Neural cell (in vitro differentiated cells): Measurements from ENCODE around the gene BACE1-AS. TPM values are rescaled to one million over a fixed set of nuclear protein-coding genes. Genes with fewer than 3 reads are reported as not detected.
"Not testable (repeated sequence)": the region's sequence is repeated elsewhere in the genome, so short reads cannot be mapped to it uniquely, and the experiment has no call there.

Source experiments
- H2AFZ ChIP-seq: fragments of 200-600, 300-800 bp; sonication (generic), shearing (Covaris generic); 2 replicates; pipeline ENCODE4 v1.6.0; 2014; ENCODE audit warnings: low read depth, mild to moderate bottlenecking, antibody characterized with exemption, low read length, moderate library complexity
- H3F3A ChIP-seq: fragments of 200-600 bp; shearing (Covaris generic); 2 replicates; pipeline ENCODE4 v1.6.1; 2016; ENCODE audit warnings: mild to moderate bottlenecking, moderate library complexity, mixed read lengths, antibody characterized with exemption, low read length; ENCODE audit not compliant: insufficient read depth, poor library complexity, severe bottlenecking
- H3K27ac ChIP-seq: fragments of 200-600, 300-800 bp; sonication (generic), shearing (Covaris generic); 2 replicates; pipeline ENCODE4 v1.5.1; 2014; ENCODE audit warnings: mild to moderate bottlenecking, low read length, moderate library complexity
- H3K27me3 ChIP-seq: fragments of 300-800, 200-600 bp; sonication (generic), shearing (Covaris generic); 2 replicates; pipeline ENCODE4 v1.6.0; 2014; ENCODE audit warnings: mild to moderate bottlenecking, low read depth, low read length, moderate library complexity; ENCODE audit not compliant: insufficient read depth
- H3K36me3 ChIP-seq: fragments of 300-800, 200-600 bp; sonication (generic), shearing (Covaris generic); 2 replicates; pipeline ENCODE4 v1.5.1; 2014; ENCODE audit warnings: mild to moderate bottlenecking, antibody characterized with exemption, low read length, moderate library complexity; ENCODE audit not compliant: insufficient read depth
- H3K4me2 ChIP-seq: fragments of 300-800, 200-600 bp; sonication (generic), shearing (Covaris generic); 2 replicates; pipeline ENCODE4 v1.6.0; 2014; ENCODE audit warnings: mild to moderate bottlenecking, low read length
- H3K4me3 ChIP-seq: fragments of 300-800, 200-600 bp; sonication (generic), shearing (Covaris generic); 2 replicates; pipeline ENCODE4 v1.5.1; 2014; ENCODE audit warnings: mild to moderate bottlenecking, low read length, moderate library complexity
- H3K79me2 ChIP-seq: fragments of 200-600 bp; shearing (Covaris generic); replicated peaks from 2 replicates; pipeline ENCODE4 v1.6.0; 2014; ENCODE audit warnings: mild to moderate bottlenecking, low read length, moderate library complexity; ENCODE audit not compliant: insufficient read depth
- H3K9ac ChIP-seq: fragments of 300-800, 200-600 bp; sonication (generic), shearing (Covaris generic); 2 replicates; pipeline ENCODE4 v1.6.1; 2016; ENCODE audit warnings: mild to moderate bottlenecking, low read length, mixed read lengths
- H3K9me2 ChIP-seq: fragments of 200-600 bp; shearing (Covaris generic); 2 replicates; pipeline ENCODE4 v1.6.1; 2016; ENCODE audit warnings: mild to moderate bottlenecking, low read length, mixed read lengths; ENCODE audit not compliant: insufficient read depth
- H3K9me3 ChIP-seq: fragments of 200-600, 300-800 bp; sonication (generic), shearing (Covaris generic); 2 replicates; pipeline ENCODE4 v1.6.1; 2016; ENCODE audit warnings: mild to moderate bottlenecking, mixed run types, low read length, moderate library complexity, mixed read lengths
- H4K20me1 ChIP-seq: fragments of 200-600 bp; shearing (Covaris generic); 2 replicates; pipeline ENCODE4 v1.6.1; 2016; ENCODE audit warnings: mild to moderate bottlenecking, mixed run types; ENCODE audit not compliant: insufficient read depth
- EP300 ChIP-seq: fragments of 450-650 bp; conservative IDR thresholded peaks from 2 replicates; pipeline ENCODE4 v1.6.1; 2014; ENCODE audit warnings: antibody characterized with exemption, mild to moderate bottlenecking, moderate library complexity; ENCODE audit not compliant: poor library complexity, severe bottlenecking
- EZH2 ChIP-seq: fragments of 200-600, 300-800 bp; shearing (Covaris generic), sonication (generic); IDR thresholded peaks from 2 replicates; pipeline ENCODE4 v1.6.1; 2014; ENCODE audit warnings: antibody characterized with exemption, low read length, borderline replicate concordance, mild to moderate bottlenecking; ENCODE audit not compliant: insufficient read depth, poor library complexity, severe bottlenecking
- MXI1 ChIP-seq: fragments of 450-650 bp; conservative IDR thresholded peaks from 2 replicates; pipeline ENCODE4 v1.6.1; 2014; ENCODE audit warnings: antibody characterized with exemption, mild to moderate bottlenecking; ENCODE audit not compliant: poor library complexity, severe bottlenecking
- POLR2AphosphoS5 ChIP-seq: IDR thresholded peaks from 2 replicates; pipeline ENCODE4 v1.6.1; 2012
- RAD21 ChIP-seq: fragments of 450-650 bp; conservative IDR thresholded peaks from 2 replicates; pipeline ENCODE4 v1.6.1; 2014; ENCODE audit warnings: antibody characterized with exemption, mild to moderate bottlenecking, moderate library complexity
- SMC3 ChIP-seq: fragments of 450-650 bp; conservative IDR thresholded peaks from 2 replicates; pipeline ENCODE4 v1.6.1; 2014; ENCODE audit warnings: antibody characterized with exemption, mild to moderate bottlenecking, moderate library complexity; ENCODE audit not compliant: poor library complexity
- TAF1 ChIP-seq: IDR thresholded peaks from 2 replicates; pipeline ENCODE4 v1.6.1; 2012; ENCODE audit warnings: low read depth
- polyA plus RNA-seq: library from polyadenylated mRNA; depleted of rRNA; stranded (reverse); fragments of >200 nt; gene quantifications from 2 replicates; pipeline ENCODE4 v1.2.3, GENCODE V29; 2014
- TF ChIP-seq, protein P1 (sequence below): IDR thresholded peaks from 2 replicates; pipeline ENCODE4 v1.6.1; 2012; ENCODE audit warnings: borderline replicate concordance
- TF ChIP-seq, protein P2 (sequence below): fragments of 450-650 bp; IDR thresholded peaks from 2 replicates; pipeline ENCODE4 v1.5.1; 2014; ENCODE audit warnings: antibody characterized with exemption, mild to moderate bottlenecking, moderate library complexity; ENCODE audit not compliant: poor library complexity, severe bottlenecking

BACE1-AS gene
- polyA plus RNA-seq, 1 donor from 2014 or later = 3.8 TPM

DNA sequence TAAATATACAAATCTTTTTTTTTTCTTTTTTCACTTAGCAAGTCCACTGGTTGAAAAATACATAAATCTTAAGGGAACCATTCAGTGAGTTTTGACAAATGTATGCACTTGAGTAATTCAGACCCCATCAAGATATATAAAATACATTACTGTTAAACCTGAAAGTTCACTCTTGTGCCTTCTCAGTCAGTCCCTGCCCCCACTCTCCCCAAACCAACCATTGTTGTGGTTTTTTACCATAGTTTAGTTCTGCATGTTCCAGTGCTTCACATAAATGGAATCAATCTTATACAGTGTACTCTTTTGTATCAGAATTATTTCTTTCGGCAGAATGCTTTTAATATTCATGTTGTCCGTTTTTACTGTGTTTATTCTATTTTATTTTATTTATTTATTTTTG lies 32.6 kb upstream of the BACE1-AS start:
- Histone ChIP-seq H3K79me2 (no peaks in the 10 kb centered on the region), H3K9me2 (no peaks in the 10 kb centered on the region), H2AFZ (no peak overlapping the region), H3F3A (no peaks in the 10 kb centered on the region), H4K20me1 (no peaks in the 10 kb centered on the region), H3K36me3 (peaks cover 6% of the 10 kb centered on the region), H3K4me2 (no peak overlapping the region), H3K27ac (no peak overlapping the region), H3K4me3 (no peak overlapping the region), H3K9me3 (no peaks in the 10 kb centered on the region), H3K27me3 (no peaks in the 10 kb centered on the region), H3K9ac (no peak overlapping the region)
- TF ChIP-seq EZH2 = no peak
- TF ChIP-seq MXI1 = no peak
- no peak for TF ChIP-seq EP300
- TF ChIP-seq RAD21 = no peak
- TF ChIP-seq, protein P1, sequence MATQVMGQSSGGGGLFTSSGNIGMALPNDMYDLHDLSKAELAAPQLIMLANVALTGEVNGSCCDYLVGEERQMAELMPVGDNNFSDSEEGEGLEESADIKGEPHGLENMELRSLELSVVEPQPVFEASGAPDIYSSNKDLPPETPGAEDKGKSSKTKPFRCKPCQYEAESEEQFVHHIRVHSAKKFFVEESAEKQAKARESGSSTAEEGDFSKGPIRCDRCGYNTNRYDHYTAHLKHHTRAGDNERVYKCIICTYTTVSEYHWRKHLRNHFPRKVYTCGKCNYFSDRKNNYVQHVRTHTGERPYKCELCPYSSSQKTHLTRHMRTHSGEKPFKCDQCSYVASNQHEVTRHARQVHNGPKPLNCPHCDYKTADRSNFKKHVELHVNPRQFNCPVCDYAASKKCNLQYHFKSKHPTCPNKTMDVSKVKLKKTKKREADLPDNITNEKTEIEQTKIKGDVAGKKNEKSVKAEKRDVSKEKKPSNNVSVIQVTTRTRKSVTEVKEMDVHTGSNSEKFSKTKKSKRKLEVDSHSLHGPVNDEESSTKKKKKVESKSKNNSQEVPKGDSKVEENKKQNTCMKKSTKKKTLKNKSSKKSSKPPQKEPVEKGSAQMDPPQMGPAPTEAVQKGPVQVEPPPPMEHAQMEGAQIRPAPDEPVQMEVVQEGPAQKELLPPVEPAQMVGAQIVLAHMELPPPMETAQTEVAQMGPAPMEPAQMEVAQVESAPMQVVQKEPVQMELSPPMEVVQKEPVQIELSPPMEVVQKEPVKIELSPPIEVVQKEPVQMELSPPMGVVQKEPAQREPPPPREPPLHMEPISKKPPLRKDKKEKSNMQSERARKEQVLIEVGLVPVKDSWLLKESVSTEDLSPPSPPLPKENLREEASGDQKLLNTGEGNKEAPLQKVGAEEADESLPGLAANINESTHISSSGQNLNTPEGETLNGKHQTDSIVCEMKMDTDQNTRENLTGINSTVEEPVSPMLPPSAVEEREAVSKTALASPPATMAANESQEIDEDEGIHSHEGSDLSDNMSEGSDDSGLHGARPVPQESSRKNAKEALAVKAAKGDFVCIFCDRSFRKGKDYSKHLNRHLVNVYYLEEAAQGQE = no peak
- no peak for TF ChIP-seq SMC3
- no peak for TF ChIP-seq TAF1
- no peak for TF ChIP-seq POLR2AphosphoS5
- TF ChIP-seq, protein P2, sequence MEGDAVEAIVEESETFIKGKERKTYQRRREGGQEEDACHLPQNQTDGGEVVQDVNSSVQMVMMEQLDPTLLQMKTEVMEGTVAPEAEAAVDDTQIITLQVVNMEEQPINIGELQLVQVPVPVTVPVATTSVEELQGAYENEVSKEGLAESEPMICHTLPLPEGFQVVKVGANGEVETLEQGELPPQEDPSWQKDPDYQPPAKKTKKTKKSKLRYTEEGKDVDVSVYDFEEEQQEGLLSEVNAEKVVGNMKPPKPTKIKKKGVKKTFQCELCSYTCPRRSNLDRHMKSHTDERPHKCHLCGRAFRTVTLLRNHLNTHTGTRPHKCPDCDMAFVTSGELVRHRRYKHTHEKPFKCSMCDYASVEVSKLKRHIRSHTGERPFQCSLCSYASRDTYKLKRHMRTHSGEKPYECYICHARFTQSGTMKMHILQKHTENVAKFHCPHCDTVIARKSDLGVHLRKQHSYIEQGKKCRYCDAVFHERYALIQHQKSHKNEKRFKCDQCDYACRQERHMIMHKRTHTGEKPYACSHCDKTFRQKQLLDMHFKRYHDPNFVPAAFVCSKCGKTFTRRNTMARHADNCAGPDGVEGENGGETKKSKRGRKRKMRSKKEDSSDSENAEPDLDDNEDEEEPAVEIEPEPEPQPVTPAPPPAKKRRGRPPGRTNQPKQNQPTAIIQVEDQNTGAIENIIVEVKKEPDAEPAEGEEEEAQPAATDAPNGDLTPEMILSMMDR = no peak

DNA sequence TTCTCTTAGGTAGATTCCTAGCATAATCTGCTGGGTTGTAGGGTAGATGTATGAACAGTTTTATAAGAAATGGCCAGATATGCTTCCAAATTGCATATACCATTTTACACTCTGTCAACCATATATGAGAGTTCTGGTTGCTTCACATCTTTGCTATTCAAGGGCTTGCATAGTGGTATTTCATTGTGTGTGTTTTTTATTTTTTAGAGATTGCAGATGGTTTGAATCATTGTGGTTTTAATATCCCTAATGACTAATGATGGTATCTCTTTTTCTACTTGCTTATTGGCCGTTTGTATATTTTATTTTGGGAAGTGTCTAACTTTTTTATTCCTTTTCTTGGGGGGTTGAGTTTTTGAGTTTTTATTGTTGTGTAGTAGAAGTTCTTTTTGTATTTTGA lies 31.7 kb upstream of the BACE1-AS start:
- no peaks in the 10 kb centered on the region for H3K9me2 ChIP-seq
- TF ChIP-seq, protein P1 = no peak
- TF ChIP-seq EP300 (no peak), RAD21 (no peak), MXI1 (no peak), TAF1 (no peak), EZH2 (no peak), POLR2AphosphoS5 (no peak), SMC3 (no peak)
- TF ChIP-seq, protein P2 = no peak
- H3K4me3 ChIP-seq = no peak overlapping the region
- peaks cover 6% of the 10 kb centered on the region for H3K36me3 ChIP-seq
- H3K27ac ChIP-seq = no peak overlapping the region
- H3K79me2 ChIP-seq = no peaks in the 10 kb centered on the region
- no peaks in the 10 kb centered on the region for H3K9me3 ChIP-seq
- no peak overlapping the region for H2AFZ ChIP-seq
- no peaks in the 10 kb centered on the region for H4K20me1 ChIP-seq
- no peak overlapping the region for H3K9ac ChIP-seq
- H3F3A ChIP-seq = no peaks in the 10 kb centered on the region
- no peak overlapping the region for H3K4me2 ChIP-seq
- H3K27me3 ChIP-seq = no peaks in the 10 kb centered on the region

DNA sequence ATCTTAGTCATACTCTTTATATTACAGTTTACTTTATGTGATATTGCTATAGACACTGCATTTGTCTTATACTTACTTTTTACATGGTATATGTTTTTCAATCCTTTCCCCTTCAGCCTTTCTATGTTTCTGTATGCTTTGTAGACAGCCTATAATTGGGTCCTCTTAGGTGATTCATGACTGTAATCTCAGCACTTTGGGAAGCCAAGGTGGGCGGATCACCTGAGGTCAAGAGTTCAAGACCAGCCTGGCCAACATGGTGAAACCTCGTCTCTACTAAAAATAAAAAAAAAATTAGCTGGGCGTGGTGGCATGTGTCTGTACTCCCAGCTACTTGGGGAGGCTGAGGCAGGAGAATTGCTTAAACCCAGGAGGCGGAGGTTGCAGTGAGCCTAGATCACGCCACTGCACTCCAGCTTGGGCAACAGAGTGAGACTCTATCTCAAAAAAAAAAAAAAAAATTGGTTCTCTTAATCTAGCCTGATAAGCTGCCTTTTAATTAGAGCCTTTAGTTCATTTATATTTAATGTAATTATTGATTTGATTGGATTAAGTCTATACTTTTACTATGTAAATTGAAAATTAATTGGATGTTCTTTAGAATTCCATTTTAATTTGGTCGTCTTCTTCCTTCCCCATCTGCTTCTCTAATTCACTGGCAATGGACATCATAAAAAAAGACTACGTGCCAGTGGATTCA lies 26.4 kb upstream of the BACE1-AS start:
- H3K9ac ChIP-seq, H3K9me2 ChIP-seq, H3K36me3 ChIP-seq, H3K4me2 ChIP-seq, H4K20me1 ChIP-seq, H3K4me3 ChIP-seq, H3K27me3 ChIP-seq, H3F3A ChIP-seq, H3K27ac ChIP-seq, H2AFZ ChIP-seq, H3K79me2 ChIP-seq, H3K9me3 ChIP-seq: not testable (repeated sequence)
